Endothelial cell of umbilical vein (primary cell): ENCODE measurements around the gene SPEN.

Experiments
- EZH2 ChIP-seq: IDR thresholded peaks from 2 replicates; pipeline ENCODE4 v1.6.1; 2012; ENCODE audit warnings: borderline replicate concordance, low read depth, mild to moderate bottlenecking, moderate library complexity, low read length, inconsistent platforms; ENCODE audit not compliant: severe bottlenecking
- POLR2A ChIP-seq: IDR thresholded peaks from 2 replicates; pipeline ENCODE4 v1.6.1; 2012; ENCODE audit warnings: low read depth, mild to moderate bottlenecking, control low read depth, low read length
- TF ChIP-seq, protein P1 (sequence below), 2 donors: IDR thresholded peaks; 1 replicate in 1 of 2; 2 replicates in 1 of 2; pipeline ENCODE4 v1.5.1; 2011; ENCODE audit warnings: low read length in 2 of 2, mild to moderate bottlenecking in 2 of 2, moderate library complexity in 2 of 2, control low read depth in 1 of 2, inconsistent platforms in 1 of 2, low read depth in 1 of 2; ENCODE audit not compliant: insufficient read depth in 1 of 2; ENCODE audit errors: extremely low read depth in 1 of 2
- TF ChIP-seq, protein P2 (sequence below): IDR thresholded peaks from 2 replicates; pipeline ENCODE4 v1.6.1; 2011; ENCODE audit not compliant: insufficient read depth, insufficient read length

DNA sequence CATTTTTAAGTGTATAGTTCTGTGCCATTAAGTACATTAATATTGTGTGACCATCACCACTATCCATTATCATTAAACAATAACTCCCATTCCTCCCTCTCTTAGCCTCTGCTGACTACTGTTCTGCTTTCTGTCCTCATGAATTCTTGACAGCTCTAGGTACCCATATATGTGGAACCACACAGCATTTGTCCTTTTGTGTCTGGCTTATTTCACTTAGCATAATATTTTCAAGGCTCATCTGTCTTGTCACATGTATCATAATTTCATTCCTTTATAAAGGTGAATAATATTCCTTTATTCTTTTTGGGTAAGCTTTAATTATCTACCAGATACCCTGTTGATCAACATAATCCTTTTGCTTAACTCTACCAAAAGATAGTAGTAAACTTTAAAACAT lies 47.7 kb downstream of the SPEN start:
- TF ChIP-seq, protein P1, sequence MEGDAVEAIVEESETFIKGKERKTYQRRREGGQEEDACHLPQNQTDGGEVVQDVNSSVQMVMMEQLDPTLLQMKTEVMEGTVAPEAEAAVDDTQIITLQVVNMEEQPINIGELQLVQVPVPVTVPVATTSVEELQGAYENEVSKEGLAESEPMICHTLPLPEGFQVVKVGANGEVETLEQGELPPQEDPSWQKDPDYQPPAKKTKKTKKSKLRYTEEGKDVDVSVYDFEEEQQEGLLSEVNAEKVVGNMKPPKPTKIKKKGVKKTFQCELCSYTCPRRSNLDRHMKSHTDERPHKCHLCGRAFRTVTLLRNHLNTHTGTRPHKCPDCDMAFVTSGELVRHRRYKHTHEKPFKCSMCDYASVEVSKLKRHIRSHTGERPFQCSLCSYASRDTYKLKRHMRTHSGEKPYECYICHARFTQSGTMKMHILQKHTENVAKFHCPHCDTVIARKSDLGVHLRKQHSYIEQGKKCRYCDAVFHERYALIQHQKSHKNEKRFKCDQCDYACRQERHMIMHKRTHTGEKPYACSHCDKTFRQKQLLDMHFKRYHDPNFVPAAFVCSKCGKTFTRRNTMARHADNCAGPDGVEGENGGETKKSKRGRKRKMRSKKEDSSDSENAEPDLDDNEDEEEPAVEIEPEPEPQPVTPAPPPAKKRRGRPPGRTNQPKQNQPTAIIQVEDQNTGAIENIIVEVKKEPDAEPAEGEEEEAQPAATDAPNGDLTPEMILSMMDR (IDR thresholded peaks at IDR 0.05; ENCODE audit: extremely low read depth in 1 of 2, insufficient read depth in 1 of 2, low read depth in 1 of 2, low read length in 2 of 2), result no peak
- no peak for TF ChIP-seq POLR2A
- TF ChIP-seq, protein P2, sequence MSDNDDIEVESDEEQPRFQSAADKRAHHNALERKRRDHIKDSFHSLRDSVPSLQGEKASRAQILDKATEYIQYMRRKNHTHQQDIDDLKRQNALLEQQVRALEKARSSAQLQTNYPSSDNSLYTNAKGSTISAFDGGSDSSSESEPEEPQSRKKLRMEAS, result no peak
- no peak for TF ChIP-seq EZH2
